Stimulated activated CD4-positive, alpha-beta T cell treated with anti-CD3 and anti-CD28 coated beads, Interleukin-2, amount 100 ng/mL, for 24 hours (primary cell): Measurements from ENCODE around the gene TTC21A.

Experiments
- DNase-seq, 2 donors: peaks; one replicate each; pipeline ENCODE4 v3.0.0-alpha.2; 2020

Gene TTC21A

GRCh38 chr3:39181408-39182335, 74.2 kb downstream of the TTC21A start:
- no peak for DNase-seq

- no peak for DNase-seq
Measured at GRCh38 chr3:39183211-39184080, 76.0 kb downstream of the TTC21A start.

GRCh38 chr3:39184081-39184967, 76.8 kb downstream of the TTC21A start:
- no peak for DNase-seq

GRCh38 chr3:39184968-39185285, 77.4 kb downstream of the TTC21A start:
- DNase-seq = no peak

GRCh38 chr3:39185326-39185958, 78.0 kb downstream of the TTC21A start:
- no peak for DNase-seq

GRCh38 chr3:39185959-39186691, 78.6 kb downstream of the TTC21A start:
- DNase-seq = no peak

GRCh38 chr3:39186692-39187151, 79.2 kb downstream of the TTC21A start:
- no peak for DNase-seq

- DNase-seq = no peak
Measured at GRCh38 chr3:39187372-39188155, 80.1 kb downstream of the TTC21A start.
